Thoracic aorta (tissue), 2 donors: ENCODE data around the gene MUC15. TPM values are rescaled to one million over a fixed set of nuclear protein-coding genes. Genes with fewer than 3 reads are reported as not detected.

Experiments used
- ATAC-seq: fragments of 150-250 bp; one replicate; pipeline ENCODE4 v1.8.0; 2017; ENCODE audit warnings: low read depth; ENCODE audit not compliant: insufficient number of reproducible peaks, low FRiP score
- DNase-seq: peaks from one replicate; pipeline ENCODE4 v3.0.0-alpha.2; 2020; ENCODE audit warnings: low spot score
- H3K27ac ChIP-seq, 2 donors: fragments of 200-600 bp; sonication (generic); 1 replicate in 1 of 2; 2 replicates in 1 of 2; pipeline ENCODE4 v1.5.1; 2016; ENCODE audit warnings: mild to moderate bottlenecking in 2 of 2, moderate library complexity in 2 of 2
- H3K27me3 ChIP-seq: fragments of 200-600 bp; sonication (generic); replicated peaks from 2 replicates; pipeline ENCODE4 v1.6.0; 2016; ENCODE audit warnings: mild to moderate bottlenecking; ENCODE audit not compliant: insufficient read depth
- H3K36me3 ChIP-seq: fragments of 200-600 bp; sonication (generic); one replicate; pipeline ENCODE4 v1.5.1; 2016
- H3K4me1 ChIP-seq, 2 donors: fragments of 200-600 bp; sonication (generic); 1 replicate in 1 of 2; 2 replicates in 1 of 2; pipeline versions ENCODE4 v1.5.1 to v1.6.0; 2016; ENCODE audit warnings: low read depth in 2 of 2, mild to moderate bottlenecking in 1 of 2; ENCODE audit not compliant: control insufficient read depth in 1 of 2
- H3K4me3 ChIP-seq: fragments of 200-600 bp; sonication (generic); 2 replicates; pipeline ENCODE4 v1.5.1; 2016; ENCODE audit warnings: mild to moderate bottlenecking
- H3K9me3 ChIP-seq: fragments of 200-600 bp; sonication (generic); 2 replicates; pipeline ENCODE4 v1.5.1; 2016
- total RNA-seq, 2 donors: library from RNA; depleted of rRNA; stranded (reverse); fragments of >200 nt; gene quantifications; one replicate each; pipeline versions ENCODE4 v1.1.0 to v1.2.3, GENCODE V29; 2016
- TF ChIP-seq, protein P1 (sequence below): fragments of 200-600 bp; sonication (generic); IDR thresholded peaks from one replicate; pipeline ENCODE4 v1.5.1; 2019; ENCODE audit warnings: antibody characterized with exemption

MUC15 gene
- total RNA-seq, 2 donors from 2014 or later: 0.54 TPM; not detected in 1

DNA sequence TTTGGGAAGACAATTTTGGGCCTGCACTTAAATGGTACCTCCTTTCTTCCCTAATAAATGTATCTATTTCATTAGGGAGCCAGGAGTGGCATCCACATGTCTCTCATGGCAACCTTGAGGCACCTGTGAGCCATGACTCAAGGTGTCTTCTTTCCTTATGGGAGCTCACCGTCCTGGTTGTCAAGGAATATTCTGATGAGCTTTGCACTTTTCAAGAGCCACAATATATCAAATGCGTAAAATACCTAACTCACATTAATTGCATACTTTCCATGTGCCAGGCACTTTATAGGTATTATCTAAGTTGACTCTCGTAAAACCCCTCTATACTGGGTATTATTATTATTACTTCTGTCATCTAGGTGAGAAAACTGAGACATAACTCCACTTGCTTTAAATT, 32.5 kb downstream of the MUC15 start:
- H3K9me3 ChIP-seq: no peaks in the 10 kb centered on the region
- no peak overlapping the region for H3K27ac ChIP-seq
- TF ChIP-seq, protein P1, sequence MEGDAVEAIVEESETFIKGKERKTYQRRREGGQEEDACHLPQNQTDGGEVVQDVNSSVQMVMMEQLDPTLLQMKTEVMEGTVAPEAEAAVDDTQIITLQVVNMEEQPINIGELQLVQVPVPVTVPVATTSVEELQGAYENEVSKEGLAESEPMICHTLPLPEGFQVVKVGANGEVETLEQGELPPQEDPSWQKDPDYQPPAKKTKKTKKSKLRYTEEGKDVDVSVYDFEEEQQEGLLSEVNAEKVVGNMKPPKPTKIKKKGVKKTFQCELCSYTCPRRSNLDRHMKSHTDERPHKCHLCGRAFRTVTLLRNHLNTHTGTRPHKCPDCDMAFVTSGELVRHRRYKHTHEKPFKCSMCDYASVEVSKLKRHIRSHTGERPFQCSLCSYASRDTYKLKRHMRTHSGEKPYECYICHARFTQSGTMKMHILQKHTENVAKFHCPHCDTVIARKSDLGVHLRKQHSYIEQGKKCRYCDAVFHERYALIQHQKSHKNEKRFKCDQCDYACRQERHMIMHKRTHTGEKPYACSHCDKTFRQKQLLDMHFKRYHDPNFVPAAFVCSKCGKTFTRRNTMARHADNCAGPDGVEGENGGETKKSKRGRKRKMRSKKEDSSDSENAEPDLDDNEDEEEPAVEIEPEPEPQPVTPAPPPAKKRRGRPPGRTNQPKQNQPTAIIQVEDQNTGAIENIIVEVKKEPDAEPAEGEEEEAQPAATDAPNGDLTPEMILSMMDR: no peak
- DNase-seq: no peak
- no peaks in the 10 kb centered on the region for H3K4me1 ChIP-seq
- no peaks in the 10 kb centered on the region for H3K36me3 ChIP-seq
- H3K27me3 ChIP-seq: no peaks in the 10 kb centered on the region
- no peak for ATAC-seq
- H3K4me3 ChIP-seq: no peak overlapping the region

DNA sequence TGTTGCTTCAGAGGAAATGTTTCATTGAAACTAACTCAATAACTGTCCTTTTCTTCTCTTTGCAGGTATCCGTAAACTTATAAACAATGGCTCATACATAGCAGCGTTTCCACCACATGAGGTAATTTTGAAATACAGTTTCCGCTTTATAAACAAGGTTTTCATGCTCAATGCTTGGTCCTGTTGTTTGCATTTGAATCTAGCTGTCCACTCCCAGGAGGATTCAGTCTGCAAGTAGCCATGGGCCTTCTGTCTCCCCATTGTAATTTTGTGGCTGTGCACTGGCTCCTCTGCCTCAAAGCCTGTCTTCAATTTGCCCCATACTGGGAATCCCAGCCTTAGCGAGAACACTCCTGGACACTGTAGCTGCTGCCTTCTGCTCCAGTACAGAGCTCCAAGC, 34.7 kb downstream of the MUC15 start:
- H3K27ac ChIP-seq: no peak overlapping the region
- H3K36me3 ChIP-seq: no peaks in the 10 kb centered on the region
- H3K4me3 ChIP-seq: no peak overlapping the region
- H3K9me3 ChIP-seq: no peaks in the 10 kb centered on the region
- no peak for DNase-seq
- H3K4me1 ChIP-seq: no peaks in the 10 kb centered on the region
- H3K27me3 ChIP-seq: no peaks in the 10 kb centered on the region
- ATAC-seq: no peak
- TF ChIP-seq, protein P1: no peak

DNA sequence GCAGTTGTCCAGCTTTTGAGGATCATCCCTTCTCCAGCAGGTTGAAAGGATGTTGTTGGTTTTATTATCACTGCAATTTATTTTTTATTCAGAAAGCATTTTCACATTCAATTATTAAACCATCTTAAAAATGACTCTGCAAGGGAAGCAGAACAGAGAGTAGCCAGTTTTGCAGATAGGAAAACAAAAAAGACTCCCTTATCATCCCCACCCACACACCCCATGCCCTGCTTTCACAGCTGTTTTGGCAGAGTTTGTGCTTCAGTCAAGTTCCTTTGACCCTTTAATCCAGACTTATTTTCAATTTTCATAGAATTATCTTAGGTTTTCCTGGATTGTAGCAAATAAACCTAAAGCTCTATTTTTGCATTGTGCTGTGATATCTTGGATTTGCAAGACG, 44.4 kb downstream of the MUC15 start:
- Histone ChIP-seq H3K4me1 (no peaks in the 10 kb centered on the region), H3K27me3 (no peaks in the 10 kb centered on the region), H3K9me3 (no peaks in the 10 kb centered on the region), H3K4me3 (no peak overlapping the region), H3K27ac (no peak overlapping the region), H3K36me3 (no peaks in the 10 kb centered on the region)
- no peak for ATAC-seq
- no peak for DNase-seq
- TF ChIP-seq, protein P1: no peak

DNA sequence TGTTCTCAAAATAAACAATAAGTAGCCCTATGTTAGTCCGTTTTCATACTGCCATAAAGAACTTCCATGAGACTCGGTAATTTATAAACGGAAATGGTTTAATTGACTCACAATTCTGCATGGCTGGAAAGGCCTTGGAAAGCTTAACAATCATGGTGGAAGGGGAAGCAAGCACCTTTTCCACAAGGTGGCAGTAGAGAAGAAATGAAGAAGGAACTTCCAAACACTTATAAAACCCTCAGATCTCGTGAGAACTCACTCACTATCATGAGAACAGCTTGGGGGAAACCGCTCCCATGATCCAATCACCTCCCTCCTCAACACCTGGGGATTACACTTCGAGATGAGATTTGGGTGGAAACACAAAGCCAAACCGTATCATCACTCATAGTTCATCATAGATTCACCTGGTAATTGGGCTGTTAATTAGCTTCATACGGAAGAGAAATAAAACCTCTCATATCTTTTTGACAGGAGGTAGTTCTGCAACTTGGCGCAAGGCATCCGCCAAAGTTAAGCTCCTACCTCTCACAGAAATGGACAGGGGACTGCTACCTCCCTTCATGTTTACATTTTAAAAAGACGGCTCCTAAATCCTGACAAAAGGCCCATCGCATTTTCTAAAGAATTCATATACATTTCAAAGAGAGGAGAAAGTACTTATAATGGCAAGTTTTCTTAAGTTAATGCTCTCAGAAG, 49.0 kb downstream of the MUC15 start:
- H3K27me3 ChIP-seq: no peaks in the 10 kb centered on the region
- TF ChIP-seq, protein P1: no peak
- H3K9me3 ChIP-seq: no peaks in the 10 kb centered on the region
- ATAC-seq (no peak), DNase-seq (no peak)
- no peaks in the 10 kb centered on the region for H3K36me3 ChIP-seq
- no peak overlapping the region for H3K4me3 ChIP-seq
- H3K4me1 ChIP-seq: no peaks in the 10 kb centered on the region
- H3K27ac ChIP-seq: no peak overlapping the region

DNA sequence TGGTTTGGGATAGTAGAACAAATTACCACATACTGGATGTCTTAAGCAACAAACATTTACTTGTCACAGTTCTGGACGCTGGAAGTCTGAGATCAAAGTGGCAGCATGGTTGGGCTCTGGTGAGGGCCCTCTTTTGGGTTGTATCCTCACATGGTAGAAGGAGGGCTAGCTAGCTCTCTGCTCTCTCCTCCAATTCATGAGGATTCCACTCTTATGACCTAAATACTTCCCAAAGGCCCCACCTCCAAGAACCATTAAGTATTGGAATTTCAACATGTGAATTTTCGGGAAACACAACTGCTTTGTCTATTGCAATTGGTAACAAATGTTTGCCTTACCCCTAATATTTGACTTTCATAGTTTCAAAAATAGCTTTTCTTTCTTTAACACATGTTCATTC, 52.6 kb downstream of the MUC15 start:
- Histone ChIP-seq H3K27me3 (no peaks in the 10 kb centered on the region), H3K36me3 (no peaks in the 10 kb centered on the region), H3K9me3 (no peaks in the 10 kb centered on the region), H3K27ac (no peak overlapping the region), H3K4me1 (no peaks in the 10 kb centered on the region), H3K4me3 (no peak overlapping the region)
- no peak for DNase-seq
- ATAC-seq: no peak
- TF ChIP-seq, protein P1: no peak
